ENCODE results near the gene NOL4L. TPM values are rescaled to one million over a fixed set of nuclear protein-coding genes. Genes with fewer than 3 reads are reported as not detected.
"Not testable (repeated sequence)": the region's sequence is repeated elsewhere in the genome, so short reads cannot be mapped to it uniquely, and the experiment has no call there.

Gene NOL4L
- total RNA-seq, 1 donor from 2014 or later = 90.6 TPM

- TF ChIP-seq CTCF (IDR thresholded peaks at IDR 0.05; ENCODE audit: unreplicated experiment) = no peak
- Mint-ChIP-seq H3K27ac (no peak overlapping the region), H3K9me3 (no peaks in the 10 kb centered on the region), H3K4me1 (no peaks in the 10 kb centered on the region), H3K4me3 (no peak overlapping the region), H3K36me3 (no peaks in the 10 kb centered on the region), H3K27me3 (ENCODE audit: low read depth) (no peaks in the 10 kb centered on the region)
- no peak for DNase-seq (ENCODE audit: low spot score in 2 of 2, unreplicated experiment in 2 of 2)
These were observed 12.6 kb upstream of the NOL4L start for GRCh38 chr20:32597714-32598113.

GRCh38 chr20:32596681-32597252 lies 11.6 kb upstream of the NOL4L start:
- Mint-ChIP-seq H3K9me3 (no peaks in the 10 kb centered on the region), H3K4me3 (no peak overlapping the region), H3K36me3 (no peaks in the 10 kb centered on the region), H3K27me3 (ENCODE audit: low read depth) (no peaks in the 10 kb centered on the region), H3K4me1 (no peaks in the 10 kb centered on the region), H3K27ac (no peak overlapping the region)
- DNase-seq (ENCODE audit: low spot score in 2 of 2, unreplicated experiment in 2 of 2) = no peak
- no peak for TF ChIP-seq CTCF (IDR thresholded peaks at IDR 0.05; ENCODE audit: unreplicated experiment)

GRCh38 chr20:32595143-32595542 lies 10.0 kb upstream of the NOL4L start:
- Mint-ChIP-seq H3K9me3 (no peaks in the 10 kb centered on the region), H3K27ac (no peak overlapping the region), H3K4me1 (no peaks in the 10 kb centered on the region), H3K4me3 (no peak overlapping the region), H3K36me3 (no peaks in the 10 kb centered on the region), H3K27me3 (ENCODE audit: low read depth) (no peaks in the 10 kb centered on the region)
- DNase-seq (ENCODE audit: low spot score in 2 of 2, unreplicated experiment in 2 of 2) = no peak
- no peak for TF ChIP-seq CTCF (IDR thresholded peaks at IDR 0.05; ENCODE audit: unreplicated experiment)

- H3K9me3 Mint-ChIP-seq; H3K4me1 Mint-ChIP-seq; H3K4me3 Mint-ChIP-seq; H3K36me3 Mint-ChIP-seq; H3K27me3 Mint-ChIP-seq (ENCODE audit: low read depth); H3K27ac Mint-ChIP-seq; DNase-seq (ENCODE audit: low spot score in 2 of 2, unreplicated experiment in 2 of 2): not testable (repeated sequence)
These were observed 9.5 kb upstream of the NOL4L start for GRCh38 chr20:32594669-32595068.

- H3K36me3 Mint-ChIP-seq = no peaks in the 10 kb centered on the region
- no peak for DNase-seq (ENCODE audit: low spot score in 2 of 2, unreplicated experiment in 2 of 2)
- no peaks in the 10 kb centered on the region for H3K27me3 Mint-ChIP-seq (ENCODE audit: low read depth)
- H3K9me3 Mint-ChIP-seq = no peaks in the 10 kb centered on the region
- TF ChIP-seq CTCF (IDR thresholded peaks at IDR 0.05; ENCODE audit: unreplicated experiment) = no peak
- H3K27ac Mint-ChIP-seq = no peak overlapping the region
- no peaks in the 10 kb centered on the region for H3K4me1 Mint-ChIP-seq
- no peak overlapping the region for H3K4me3 Mint-ChIP-seq
These were observed 9.1 kb upstream of the NOL4L start for GRCh38 chr20:32594204-32594603.

- not testable (repeated sequence) for H3K4me1 Mint-ChIP-seq; H3K9me3 Mint-ChIP-seq; DNase-seq (ENCODE audit: low spot score in 2 of 2, unreplicated experiment in 2 of 2); H3K4me3 Mint-ChIP-seq; H3K27me3 Mint-ChIP-seq (ENCODE audit: low read depth); H3K27ac Mint-ChIP-seq; H3K36me3 Mint-ChIP-seq
These were observed 7.5 kb upstream of the NOL4L start for GRCh38 chr20:32592616-32593015.

- no peaks in the 10 kb centered on the region for H3K9me3 Mint-ChIP-seq
- no peak overlapping the region for H3K4me3 Mint-ChIP-seq
- DNase-seq (ENCODE audit: low spot score in 2 of 2, unreplicated experiment in 2 of 2) = no peak
- no peaks in the 10 kb centered on the region for H3K36me3 Mint-ChIP-seq
- no peak overlapping the region for H3K27ac Mint-ChIP-seq
- H3K27me3 Mint-ChIP-seq (ENCODE audit: low read depth) = peaks cover 11% of the 10 kb centered on the region
- TF ChIP-seq CTCF (IDR thresholded peaks at IDR 0.05; ENCODE audit: unreplicated experiment) = no peak
- no peaks in the 10 kb centered on the region for H3K4me1 Mint-ChIP-seq
These were observed 6.9 kb upstream of the NOL4L start for GRCh38 chr20:32592022-32592421.
